Coronary artery (tissue), 2 donors: Measurements from ENCODE around the gene SCN11A.

Source experiments
- DNase-seq: peaks from one replicate; pipeline ENCODE4 v3.0.0-alpha.2; 2017; ENCODE audit warnings: low spot score
- H3K27ac ChIP-seq, 2 donors: fragments of 200-600 bp; sonication (generic); one replicate each; pipeline ENCODE4 v1.5.1; 2016 to 2019
- H3K4me3 ChIP-seq: fragments of 200-600 bp; sonication (generic); 2 replicates; pipeline ENCODE4 v1.5.1; 2016; ENCODE audit warnings: mild to moderate bottlenecking, moderate library complexity
- TF ChIP-seq, protein P1 (sequence below): fragments of 200-600 bp; sonication (generic); IDR thresholded peaks from one replicate; pipeline ENCODE4 v1.5.1; 2019; ENCODE audit warnings: antibody characterized with exemption

The SCN11A gene

DNA sequence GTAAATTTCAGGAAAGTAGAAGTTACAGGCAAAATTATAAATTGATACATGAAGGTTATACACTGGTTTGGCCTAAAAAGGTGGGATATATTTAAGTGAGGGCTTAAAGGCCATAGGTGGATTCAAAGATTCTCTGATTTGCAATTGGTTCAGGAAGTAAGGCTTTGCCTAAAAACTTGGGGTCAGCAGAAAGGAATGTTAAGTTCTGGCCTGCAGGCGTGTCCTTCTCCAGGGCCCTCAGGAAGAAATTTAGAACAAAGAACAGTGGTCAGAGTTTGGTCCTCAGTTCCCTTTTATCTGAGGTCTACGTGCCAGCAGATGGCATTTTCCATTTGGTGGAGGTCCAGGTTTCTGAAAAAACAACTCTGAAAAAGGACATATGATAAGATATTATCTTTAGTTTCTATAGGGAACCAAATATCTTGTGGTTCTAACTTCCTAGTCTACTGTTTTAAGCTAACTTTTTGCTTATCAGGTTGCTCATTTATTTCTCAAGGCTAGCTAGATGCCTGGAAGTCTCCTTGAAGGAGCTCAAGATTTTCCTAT is 40.5 kb downstream of the SCN11A start:
- DNase-seq: no peak
- Histone ChIP-seq H3K27ac (no peak overlapping the region), H3K4me3 (no peak overlapping the region)

DNA sequence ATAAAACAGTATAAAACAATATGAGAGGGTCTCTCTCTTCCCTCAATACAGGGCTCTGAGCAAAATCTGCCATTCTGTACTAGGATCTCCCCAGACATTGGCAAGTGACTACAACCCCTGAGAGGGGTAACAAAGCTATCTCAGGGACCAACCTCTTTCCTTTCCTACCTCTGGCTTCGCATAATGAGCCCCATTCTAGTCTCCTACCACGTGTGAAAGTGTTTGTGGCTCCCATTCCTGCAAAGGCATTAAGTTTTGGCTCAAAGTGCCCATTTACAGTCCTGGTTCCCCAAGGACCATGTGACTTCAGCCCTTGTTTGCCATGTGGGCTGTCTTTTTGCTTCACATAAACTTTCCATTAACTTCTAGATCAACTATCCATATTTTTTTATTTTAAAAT is 46.4 kb downstream of the SCN11A start:
- no peak overlapping the region for H3K4me3 ChIP-seq
- no peak overlapping the region for H3K27ac ChIP-seq
- DNase-seq: no peak
- TF ChIP-seq, protein P1, sequence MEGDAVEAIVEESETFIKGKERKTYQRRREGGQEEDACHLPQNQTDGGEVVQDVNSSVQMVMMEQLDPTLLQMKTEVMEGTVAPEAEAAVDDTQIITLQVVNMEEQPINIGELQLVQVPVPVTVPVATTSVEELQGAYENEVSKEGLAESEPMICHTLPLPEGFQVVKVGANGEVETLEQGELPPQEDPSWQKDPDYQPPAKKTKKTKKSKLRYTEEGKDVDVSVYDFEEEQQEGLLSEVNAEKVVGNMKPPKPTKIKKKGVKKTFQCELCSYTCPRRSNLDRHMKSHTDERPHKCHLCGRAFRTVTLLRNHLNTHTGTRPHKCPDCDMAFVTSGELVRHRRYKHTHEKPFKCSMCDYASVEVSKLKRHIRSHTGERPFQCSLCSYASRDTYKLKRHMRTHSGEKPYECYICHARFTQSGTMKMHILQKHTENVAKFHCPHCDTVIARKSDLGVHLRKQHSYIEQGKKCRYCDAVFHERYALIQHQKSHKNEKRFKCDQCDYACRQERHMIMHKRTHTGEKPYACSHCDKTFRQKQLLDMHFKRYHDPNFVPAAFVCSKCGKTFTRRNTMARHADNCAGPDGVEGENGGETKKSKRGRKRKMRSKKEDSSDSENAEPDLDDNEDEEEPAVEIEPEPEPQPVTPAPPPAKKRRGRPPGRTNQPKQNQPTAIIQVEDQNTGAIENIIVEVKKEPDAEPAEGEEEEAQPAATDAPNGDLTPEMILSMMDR: no peak

More for the DNA sequence above, 40.5 kb downstream of the SCN11A start:
- TF ChIP-seq, protein P1: no peak
